Sigmoid colon (tissue), 7 donors: ENCODE results near the gene ITGB4. TPM values are rescaled to one million over a fixed set of nuclear protein-coding genes. Genes with fewer than 3 reads are reported as not detected.

Experiments used
- DNase-seq: peaks from one replicate; pipeline ENCODE4 v3.0.0-alpha.2; 2019
- H3K27ac ChIP-seq, 4 donors: fragments of 200-600 bp; sonication (generic); one replicate each; pipeline ENCODE4 v1.5.1; 2016 to 2019; ENCODE audit warnings: mild to moderate bottlenecking in 1 of 4
- H3K27me3 ChIP-seq, 3 donors: fragments of 200-600 bp; sonication (generic); one replicate each; pipeline ENCODE4 v1.5.1; 2019; ENCODE audit warnings: mild to moderate bottlenecking in 1 of 3
- H3K36me3 ChIP-seq, 4 donors: fragments of 200-600 bp; sonication (generic); one replicate each; pipeline ENCODE4 v1.5.1; 2016 to 2019
- H3K4me1 ChIP-seq, 4 donors: fragments of 200-600 bp; sonication (generic); one replicate each; pipeline ENCODE4 v1.5.1; 2017 to 2019
- H3K4me3 ChIP-seq, 4 donors: fragments of 200-600 bp; sonication (generic); one replicate each; pipeline ENCODE4 v1.5.1; 2017 to 2019; ENCODE audit warnings: mild to moderate bottlenecking in 2 of 4, moderate library complexity in 1 of 4
- H3K9me3 ChIP-seq, 4 donors: fragments of 200-600 bp in 3 of 4; sonication (generic) in 3 of 4; one replicate each; pipeline versions ENCODE4 v1.5.1 to v1.6.1; 2013 to 2019
- EP300 ChIP-seq, 4 donors: sonication (generic); formaldehyde crosslinking; IDR thresholded peaks; one replicate each; pipeline ENCODE4 v1.6.1; 2017; ENCODE audit warnings: antibody characterized with exemption in 4 of 4
- POLR2A ChIP-seq, 2 donors: fragments of 450-650 bp; IDR thresholded peaks; one replicate each; pipeline ENCODE4 v1.6.1; 2016; ENCODE audit warnings: antibody characterized with exemption in 2 of 2, mild to moderate bottlenecking in 2 of 2, moderate library complexity in 2 of 2
- POLR2AphosphoS5 ChIP-seq, 4 donors: sonication (generic); formaldehyde crosslinking; IDR thresholded peaks; one replicate each; pipeline ENCODE4 v1.6.1; 2017; ENCODE audit warnings: antibody characterized with exemption in 4 of 4
- WGBS, 2 donors: extraction: QIAGEN DNeasy Blood & Tissue Kit; methylation state at CpG; one replicate each; pipeline ENCODE4 v1.1.7; 2013; 5-methylcytosine and 5-hydroxymethylcytosine counted together
- intact Hi-C: fragments of 100-400 bp; cut with DNase I; formaldehyde crosslinking; loops from one replicate; pipeline ENCODE4 v1.15.1; 2023
- polyA plus RNA-seq, 3 donors: library from polyadenylated mRNA; stranded (reverse); fragments of 200-250 nt; gene quantifications; one replicate each; pipeline ENCODE4 v1.2.3, GENCODE V29; 2013
- total RNA-seq, 4 donors: library from RNA; depleted of rRNA; stranded (reverse); fragments of >200 nt; gene quantifications; one replicate each; pipeline ENCODE4 v1.1.0, GENCODE V29; 2016
- TF ChIP-seq, protein P1 (sequence below), 4 experiments: fragments of 450-650 bp in 3 of 4; fragments of 200-600 bp in 1 of 4; IDR thresholded peaks; one replicate each; pipeline ENCODE4 v1.5.1; 2016 to 2019; ENCODE audit warnings: antibody characterized with exemption in 4 of 4, mild to moderate bottlenecking in 3 of 4, moderate library complexity in 2 of 4
- donor health status: healthy with polysubstance abuse.
- donor health status: Bipolar disorder and iron deficiency.
- donor health status: healthy.

Gene ITGB4
- total and polyA plus RNA-seq, 7 donors, result 15.1 to 116 (median 25.8) TPM

DNA sequence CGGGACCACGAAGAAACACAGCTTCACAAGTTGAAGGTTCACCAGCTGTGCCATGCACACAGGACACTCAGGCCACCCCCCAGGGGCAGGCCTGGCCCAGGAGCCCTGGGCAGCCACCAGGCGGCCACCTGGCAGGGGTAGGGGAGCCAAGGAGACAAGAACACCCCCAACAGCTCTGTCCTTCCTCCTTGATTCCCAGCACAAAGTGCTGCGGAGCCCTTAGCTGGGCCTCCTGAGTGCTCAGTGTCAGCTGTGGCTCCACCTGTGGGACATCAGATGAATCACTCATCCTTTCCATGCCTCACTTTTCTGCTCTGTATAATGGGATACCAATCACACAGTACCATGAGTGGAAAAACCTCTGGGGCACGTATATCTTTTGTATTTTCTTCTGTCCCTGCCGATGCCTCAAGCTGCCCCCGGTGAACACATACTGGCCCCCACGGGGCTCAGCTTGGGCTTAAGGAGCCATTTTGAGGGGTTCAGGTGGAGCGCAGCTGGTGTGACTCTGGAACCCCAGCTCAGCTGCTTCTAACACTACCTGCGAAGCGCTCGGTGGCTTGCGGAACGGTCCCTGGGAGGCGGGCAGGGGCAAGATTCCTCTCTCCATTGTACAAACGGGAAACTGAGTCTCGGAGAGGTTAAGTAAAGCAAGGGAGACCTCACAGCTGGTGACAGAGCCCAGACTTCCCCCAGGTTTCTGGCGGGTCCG is 31.7 kb downstream of the ITGB4 start:
- DNase-seq, result no peak
- Histone ChIP-seq H3K4me1 (peaks cover 0 to 32% (median 22%) of the 10 kb centered on the region in 4 donors), H3K4me3 (peak overlapping the region; percentile 37 to 57 (median 50)), H3K36me3 (peaks cover 0 to 25% (median 4%) of the 10 kb centered on the region in 4 donors), H3K27ac (peak overlapping the region in 3 of 4 donors; percentile 71 to 77 (median 75)), H3K9me3 (no peaks in the 10 kb centered on the region), H3K27me3 (no peaks in the 10 kb centered on the region)
- TF ChIP-seq POLR2A (IDR thresholded peaks at IDR 0.05) (no peak), POLR2AphosphoS5 (IDR thresholded peaks at IDR 0.05) (no peak), EP300 (IDR thresholded peaks at IDR 0.05) (no peak)
- TF ChIP-seq, protein P1, sequence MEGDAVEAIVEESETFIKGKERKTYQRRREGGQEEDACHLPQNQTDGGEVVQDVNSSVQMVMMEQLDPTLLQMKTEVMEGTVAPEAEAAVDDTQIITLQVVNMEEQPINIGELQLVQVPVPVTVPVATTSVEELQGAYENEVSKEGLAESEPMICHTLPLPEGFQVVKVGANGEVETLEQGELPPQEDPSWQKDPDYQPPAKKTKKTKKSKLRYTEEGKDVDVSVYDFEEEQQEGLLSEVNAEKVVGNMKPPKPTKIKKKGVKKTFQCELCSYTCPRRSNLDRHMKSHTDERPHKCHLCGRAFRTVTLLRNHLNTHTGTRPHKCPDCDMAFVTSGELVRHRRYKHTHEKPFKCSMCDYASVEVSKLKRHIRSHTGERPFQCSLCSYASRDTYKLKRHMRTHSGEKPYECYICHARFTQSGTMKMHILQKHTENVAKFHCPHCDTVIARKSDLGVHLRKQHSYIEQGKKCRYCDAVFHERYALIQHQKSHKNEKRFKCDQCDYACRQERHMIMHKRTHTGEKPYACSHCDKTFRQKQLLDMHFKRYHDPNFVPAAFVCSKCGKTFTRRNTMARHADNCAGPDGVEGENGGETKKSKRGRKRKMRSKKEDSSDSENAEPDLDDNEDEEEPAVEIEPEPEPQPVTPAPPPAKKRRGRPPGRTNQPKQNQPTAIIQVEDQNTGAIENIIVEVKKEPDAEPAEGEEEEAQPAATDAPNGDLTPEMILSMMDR (IDR thresholded peaks at IDR 0.05), result no peak
- intact Hi-C loops, result no loop called here
- WGBS, 2 donors, result 74 to 84% methylated on average over 19 of the region's 19 CpGs

DNA sequence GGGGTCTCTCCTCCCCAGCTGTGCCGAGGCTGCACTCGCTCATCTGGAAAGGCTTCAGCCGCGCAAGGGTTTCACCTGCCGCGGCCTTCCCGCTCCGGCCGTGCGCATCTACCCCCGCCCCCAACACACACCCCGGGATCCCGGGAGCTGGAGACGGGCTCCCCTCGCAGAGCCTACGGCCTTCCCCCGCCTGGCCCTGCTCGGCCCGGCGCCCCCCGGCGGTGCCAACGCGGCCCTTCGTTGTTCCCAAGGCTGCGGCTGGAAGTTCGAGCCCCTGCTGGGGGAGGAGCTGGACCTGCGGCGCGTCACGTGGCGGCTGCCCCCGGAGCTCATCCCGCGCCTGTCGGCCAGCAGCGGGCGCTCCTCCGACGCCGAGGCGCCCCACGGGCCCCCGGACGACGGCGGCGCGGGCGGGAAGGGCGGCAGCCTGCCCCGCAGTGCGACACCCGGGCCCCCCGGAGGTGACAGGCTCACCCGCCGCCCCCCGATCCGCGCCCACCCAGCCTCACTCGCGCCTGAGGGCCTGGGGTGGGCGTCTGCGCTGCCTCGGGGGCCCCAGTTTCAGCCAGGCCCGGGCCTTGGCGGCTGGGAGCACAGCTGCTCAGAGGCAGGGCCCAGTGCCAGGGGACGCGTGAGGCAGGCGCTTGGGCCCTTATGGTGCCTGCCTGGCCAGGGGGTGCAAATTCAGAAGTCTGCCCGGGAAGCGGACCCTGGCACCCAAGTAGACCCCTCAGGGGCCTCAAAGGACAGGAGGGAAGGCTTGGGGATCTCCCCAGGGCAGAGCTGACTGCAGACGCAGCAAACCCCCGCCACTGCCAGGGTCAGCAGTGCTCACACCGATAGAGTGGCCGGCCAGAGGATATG is 32.5 kb downstream of the ITGB4 start:
- peaks cover 0 to 30% (median 22%) of the 10 kb centered on the region in 4 donors for H3K4me1 ChIP-seq
- peak overlapping the region; percentile 37 to 57 (median 50) for H3K4me3 ChIP-seq
- intact Hi-C loops, result no loop called here
- peak; percentile 89 for DNase-seq
- peak overlapping the region; percentile 51 to 77 (median 73) for H3K27ac ChIP-seq
- no peaks in the 10 kb centered on the region for H3K9me3 ChIP-seq
- H3K36me3 ChIP-seq, result peaks cover 0 to 33% (median 6%) of the 10 kb centered on the region in 4 donors
- WGBS, 2 donors, result 34 to 78% methylated on average over 76 of the region's 76 CpGs
- TF ChIP-seq, protein P1 (IDR thresholded peaks at IDR 0.05), result peak in 1 of 4 experiments; percentile 66
- no peak for TF ChIP-seq EP300 (IDR thresholded peaks at IDR 0.05)
- TF ChIP-seq POLR2A (IDR thresholded peaks at IDR 0.05), result no peak
- peak in 2 of 4 donors; percentile 5 to 22 for TF ChIP-seq POLR2AphosphoS5 (IDR thresholded peaks at IDR 0.05)
- no peaks in the 10 kb centered on the region for H3K27me3 ChIP-seq

GRCh38 chr17:75754378-75755204 is 33.3 kb downstream of the ITGB4 start:
- peak overlapping the region in 2 of 4 donors; percentile 54 to 57 for H3K4me3 ChIP-seq
- no peaks in the 10 kb centered on the region for H3K27me3 ChIP-seq
- intact Hi-C loops, result no loop called here
- no peak for TF ChIP-seq POLR2A (IDR thresholded peaks at IDR 0.05)
- TF ChIP-seq, protein P1 (IDR thresholded peaks at IDR 0.05), result no peak
- no peak for TF ChIP-seq EP300 (IDR thresholded peaks at IDR 0.05)
- H3K36me3 ChIP-seq, result peaks cover 0 to 35% (median 6%) of the 10 kb centered on the region in 4 donors
- no peaks in the 10 kb centered on the region for H3K9me3 ChIP-seq
- H3K27ac ChIP-seq, result peak overlapping the region; percentile 51 to 77 (median 73)
- WGBS, 2 donors, result 80 to 84% methylated on average over 27 of the region's 27 CpGs
- no peak for DNase-seq
- peaks cover 0 to 27% (median 19%) of the 10 kb centered on the region in 4 donors for H3K4me1 ChIP-seq

DNA sequence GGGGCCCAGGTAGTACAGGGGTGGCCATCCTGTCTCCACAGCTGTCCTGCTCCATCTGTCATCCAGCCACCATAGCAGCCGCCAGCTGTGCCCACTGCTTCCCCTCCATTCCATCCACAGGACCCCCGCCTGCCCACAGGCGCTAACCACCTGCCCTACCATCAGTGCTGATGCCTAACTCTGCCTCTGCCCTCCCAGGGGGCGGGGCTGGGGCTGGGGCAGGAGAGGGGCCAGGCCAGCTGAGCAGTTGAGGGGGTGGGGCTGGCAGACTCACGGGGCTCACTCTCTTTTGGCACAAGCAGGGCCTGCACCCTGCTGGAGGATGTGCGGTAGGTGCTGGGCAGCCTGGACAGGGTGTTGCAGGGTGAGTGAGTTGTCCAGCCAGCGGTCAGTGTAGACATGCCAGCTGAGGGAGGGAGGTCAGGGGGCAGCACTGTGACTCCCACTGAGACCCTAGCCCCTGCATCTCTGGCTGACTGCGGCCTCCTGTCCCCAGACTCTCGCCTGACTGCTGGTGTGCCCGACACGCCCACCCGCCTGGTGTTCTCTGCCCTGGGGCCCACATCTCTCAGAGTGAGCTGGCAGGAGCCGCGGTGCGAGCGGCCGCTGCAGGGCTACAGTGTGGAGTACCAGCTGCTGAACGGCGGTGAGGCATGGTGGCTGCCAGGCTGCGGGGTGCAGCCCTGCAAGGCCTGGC is 34.1 kb downstream of the ITGB4 start:
- no peaks in the 10 kb centered on the region for H3K9me3 ChIP-seq
- H3K4me3 ChIP-seq, result no peak overlapping the region
- intact Hi-C loops, result no loop called here
- no peak for DNase-seq
- no peak for TF ChIP-seq POLR2A (IDR thresholded peaks at IDR 0.05)
- no peak for TF ChIP-seq POLR2AphosphoS5 (IDR thresholded peaks at IDR 0.05)
- TF ChIP-seq, protein P1 (IDR thresholded peaks at IDR 0.05), result no peak
- TF ChIP-seq EP300 (IDR thresholded peaks at IDR 0.05), result no peak
- H3K4me1 ChIP-seq, result peaks cover 0 to 19% (median 15%) of the 10 kb centered on the region in 4 donors
- 83 to 84% methylated on average over 20 of the region's 20 CpGs for WGBS, 2 donors
- no peaks in the 10 kb centered on the region for H3K27me3 ChIP-seq
- no peak overlapping the region for H3K27ac ChIP-seq
- peaks cover 0 to 38% (median 6%) of the 10 kb centered on the region in 4 donors for H3K36me3 ChIP-seq
